Anterior cingulate cortex (tissue), 58 donors: Measurements from ENCODE around the gene LTF.
"Not testable (repeated sequence)": the region's sequence is repeated elsewhere in the genome, so short reads cannot be mapped to it uniquely, and the experiment has no call there.

ENCODE experiments used
- DNase-seq, 58 donors: peaks; one replicate each; lab custom pipeline; 2025; lab: John Stamatoyannopoulos, UW

Gene LTF

GRCh38 chr3:46447228-46447985 lies 17.3 kb downstream of the LTF start:
- no peak for DNase-seq

GRCh38 chr3:46442576-46443530 lies 21.9 kb downstream of the LTF start:
- DNase-seq, result peak in 8 of 58 donors; percentile 3 to 61 (median 15)

- no peak for DNase-seq
These were observed 24.0 kb downstream of the LTF start for GRCh38 chr3:46440531-46441294.

- DNase-seq, result peak in 14 of 58 donors; percentile 2 to 57 (median 16)
These were observed 25.9 kb downstream of the LTF start for GRCh38 chr3:46438831-46439230.

- DNase-seq, result no peak
These were observed 29.5 kb downstream of the LTF start for GRCh38 chr3:46435081-46435726.

- DNase-seq, result no peak
These were observed 30.9 kb downstream of the LTF start for GRCh38 chr3:46433841-46434240.

GRCh38 chr3:46433118-46433517 lies 31.6 kb downstream of the LTF start:
- not testable (repeated sequence) for DNase-seq

GRCh38 chr3:46431905-46432304 lies 32.8 kb downstream of the LTF start:
- not testable (repeated sequence) for DNase-seq

- not testable (repeated sequence) for DNase-seq
These were observed 33.8 kb downstream of the LTF start for GRCh38 chr3:46430879-46431278.

- DNase-seq, result no peak
These were observed 35.0 kb downstream of the LTF start for GRCh38 chr3:46429671-46430070.

- DNase-seq, result no peak
These were observed 35.5 kb downstream of the LTF start for GRCh38 chr3:46429250-46429649.

- DNase-seq, result no peak
These were observed 36.5 kb downstream of the LTF start for GRCh38 chr3:46427916-46428833.

- DNase-seq, result not testable (repeated sequence)
These were observed 37.3 kb downstream of the LTF start for GRCh38 chr3:46427404-46427803.

- DNase-seq, result not testable (repeated sequence)
These were observed 38.2 kb downstream of the LTF start for GRCh38 chr3:46426476-46426875.

- DNase-seq, result peak in 5 of 58 donors; percentile 12 to 36 (median 17)
These were observed 41.1 kb downstream of the LTF start for GRCh38 chr3:46423588-46423987.

GRCh38 chr3:46422617-46423016 lies 42.1 kb downstream of the LTF start:
- DNase-seq, result peak in 5 of 58 donors; percentile 5 to 29 (median 13)

GRCh38 chr3:46420931-46421330 lies 43.8 kb downstream of the LTF start:
- DNase-seq, result no peak

GRCh38 chr3:46419816-46420215 lies 44.9 kb downstream of the LTF start:
- no peak for DNase-seq
